ENCODE data around the gene ARID1B.

ARID1B gene

DNA sequence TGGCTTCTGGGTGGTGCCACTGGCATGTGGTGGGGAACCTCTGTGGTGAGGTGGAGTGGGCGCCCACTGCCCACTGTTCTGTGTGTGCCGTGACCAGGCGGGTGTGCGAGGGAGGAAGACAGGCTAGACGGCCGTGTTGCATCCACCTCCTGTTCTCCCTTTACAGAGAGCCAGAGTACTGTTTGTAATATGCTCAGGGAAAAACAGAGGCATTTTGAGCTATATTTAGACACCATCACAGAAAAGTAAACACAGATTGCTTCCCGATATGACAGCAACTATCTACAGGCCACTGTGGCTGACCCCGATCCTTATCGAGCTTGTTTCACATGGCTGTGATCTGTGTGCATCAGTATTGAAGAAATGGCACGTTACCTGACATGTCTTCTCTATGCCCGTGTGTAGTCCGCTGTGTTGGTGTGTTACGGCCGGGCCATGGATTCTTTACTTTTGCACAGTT lies 45.6 kb downstream of the ARID1B start:
- H3K27me3 ChIP-seq = no peaks in the 10 kb centered on the region
- no peak overlapping the region for H3K27ac ChIP-seq
- no peaks in the 10 kb centered on the region for H3K4me1 ChIP-seq (ENCODE audit: control insufficient read depth in 1 of 2, insufficient read depth in 1 of 2, low read depth in 1 of 2, low read length in 1 of 2)
- H3K9me3 ChIP-seq = no peaks in the 10 kb centered on the region
- H3K36me3 ChIP-seq = peaks cover 7% of the 10 kb centered on the region
- no peak overlapping the region for H3K4me3 ChIP-seq (ENCODE audit: low read depth in 1 of 2, low read length in 1 of 2)
- TF ChIP-seq, protein P1, sequence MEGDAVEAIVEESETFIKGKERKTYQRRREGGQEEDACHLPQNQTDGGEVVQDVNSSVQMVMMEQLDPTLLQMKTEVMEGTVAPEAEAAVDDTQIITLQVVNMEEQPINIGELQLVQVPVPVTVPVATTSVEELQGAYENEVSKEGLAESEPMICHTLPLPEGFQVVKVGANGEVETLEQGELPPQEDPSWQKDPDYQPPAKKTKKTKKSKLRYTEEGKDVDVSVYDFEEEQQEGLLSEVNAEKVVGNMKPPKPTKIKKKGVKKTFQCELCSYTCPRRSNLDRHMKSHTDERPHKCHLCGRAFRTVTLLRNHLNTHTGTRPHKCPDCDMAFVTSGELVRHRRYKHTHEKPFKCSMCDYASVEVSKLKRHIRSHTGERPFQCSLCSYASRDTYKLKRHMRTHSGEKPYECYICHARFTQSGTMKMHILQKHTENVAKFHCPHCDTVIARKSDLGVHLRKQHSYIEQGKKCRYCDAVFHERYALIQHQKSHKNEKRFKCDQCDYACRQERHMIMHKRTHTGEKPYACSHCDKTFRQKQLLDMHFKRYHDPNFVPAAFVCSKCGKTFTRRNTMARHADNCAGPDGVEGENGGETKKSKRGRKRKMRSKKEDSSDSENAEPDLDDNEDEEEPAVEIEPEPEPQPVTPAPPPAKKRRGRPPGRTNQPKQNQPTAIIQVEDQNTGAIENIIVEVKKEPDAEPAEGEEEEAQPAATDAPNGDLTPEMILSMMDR (IDR thresholded peaks at IDR 0.05) = no peak

DNA sequence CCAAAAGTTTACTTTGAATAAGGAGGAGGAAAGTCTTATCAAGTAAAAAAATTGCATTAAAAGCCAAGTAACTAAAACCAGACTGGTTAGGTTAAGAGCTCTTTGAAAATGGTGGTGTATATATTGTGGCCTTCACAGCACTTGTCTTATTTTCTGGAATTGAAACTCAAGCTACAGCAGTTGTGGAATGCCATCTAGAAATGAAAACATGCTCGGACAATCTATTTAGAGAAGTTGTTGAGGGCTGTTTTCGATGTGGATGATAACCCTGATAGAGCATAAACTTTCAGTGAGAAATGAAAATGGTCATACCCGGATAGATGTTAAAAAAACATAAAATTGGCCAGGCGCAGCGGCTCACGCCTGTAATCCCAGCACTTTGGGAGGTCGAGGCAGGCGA lies 47.0 kb downstream of the ARID1B start:
- H3K4me3 ChIP-seq (ENCODE audit: low read depth in 1 of 2, low read length in 1 of 2) = no peak overlapping the region
- no peak overlapping the region for H3K27ac ChIP-seq
- H3K4me1 ChIP-seq (ENCODE audit: control insufficient read depth in 1 of 2, insufficient read depth in 1 of 2, low read depth in 1 of 2, low read length in 1 of 2) = no peaks in the 10 kb centered on the region
- peaks cover 9% of the 10 kb centered on the region for H3K36me3 ChIP-seq
- H3K27me3 ChIP-seq = no peaks in the 10 kb centered on the region
- no peaks in the 10 kb centered on the region for H3K9me3 ChIP-seq
- TF ChIP-seq, protein P1 (IDR thresholded peaks at IDR 0.05) = no peak

DNA sequence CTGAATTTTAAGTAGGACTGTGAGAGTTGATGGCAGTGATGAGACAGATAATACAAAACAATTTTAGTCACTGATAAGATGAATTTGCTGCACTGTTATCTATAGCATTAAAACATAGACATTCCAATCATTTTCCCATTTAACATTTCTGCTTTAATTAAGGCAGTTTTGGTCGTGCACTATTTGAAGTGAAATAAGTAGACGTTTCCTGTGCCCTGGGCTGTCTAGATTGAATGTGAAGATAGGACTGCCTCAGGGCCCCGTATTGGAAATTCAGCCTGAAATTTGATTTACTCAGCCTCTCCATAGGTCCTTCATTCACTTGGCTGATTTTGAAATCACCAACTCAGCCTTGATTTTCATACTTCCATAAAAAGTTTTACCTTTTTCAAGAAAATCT lies 48.3 kb downstream of the ARID1B start:
- peaks cover 18% of the 10 kb centered on the region for H3K36me3 ChIP-seq
- TF ChIP-seq, protein P1 (IDR thresholded peaks at IDR 0.05) = no peak
- no peaks in the 10 kb centered on the region for H3K4me1 ChIP-seq (ENCODE audit: control insufficient read depth in 1 of 2, insufficient read depth in 1 of 2, low read depth in 1 of 2, low read length in 1 of 2)
- H3K27me3 ChIP-seq = no peaks in the 10 kb centered on the region
- no peak overlapping the region for H3K27ac ChIP-seq
- H3K4me3 ChIP-seq (ENCODE audit: low read depth in 1 of 2, low read length in 1 of 2) = no peak overlapping the region
- no peaks in the 10 kb centered on the region for H3K9me3 ChIP-seq

DNA sequence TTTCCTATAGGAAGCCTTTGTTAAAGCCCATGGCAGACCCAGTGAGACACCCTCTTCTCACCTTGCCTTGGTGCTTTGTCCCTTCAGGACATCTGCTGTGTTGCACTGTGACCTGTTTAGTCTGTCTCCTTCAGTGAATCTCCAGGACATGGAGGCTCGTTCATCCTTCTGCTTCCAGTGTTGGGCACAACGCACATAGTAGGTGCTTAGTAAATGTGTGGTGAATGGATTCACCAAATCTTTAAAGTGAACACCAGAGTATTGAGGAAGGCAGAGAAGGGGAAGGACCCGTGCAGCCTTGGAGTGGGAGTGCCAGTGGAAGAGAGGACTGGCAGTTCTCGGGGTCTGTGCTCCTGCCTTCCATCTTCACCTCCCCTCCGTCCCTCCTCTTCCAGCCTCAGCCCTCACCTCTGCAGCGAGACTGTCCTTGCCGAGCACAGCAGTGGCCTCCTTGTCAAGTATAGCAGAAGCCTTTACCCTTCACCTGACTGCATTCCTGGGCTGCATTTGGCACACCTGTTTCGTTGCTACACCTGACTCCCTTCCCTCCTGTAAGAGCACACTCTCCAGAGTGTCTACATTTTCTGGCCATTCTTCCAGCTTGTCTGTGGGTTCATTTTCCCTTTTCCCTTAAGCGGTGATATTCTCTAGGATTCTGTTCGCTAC lies 49.2 kb downstream of the ARID1B start:
- TF ChIP-seq, protein P1 (IDR thresholded peaks at IDR 0.05) = no peak
- Histone ChIP-seq H3K4me1 (ENCODE audit: control insufficient read depth in 1 of 2, insufficient read depth in 1 of 2, low read depth in 1 of 2, low read length in 1 of 2) (no peaks in the 10 kb centered on the region), H3K27ac (no peak overlapping the region), H3K27me3 (no peaks in the 10 kb centered on the region), H3K9me3 (no peaks in the 10 kb centered on the region), H3K4me3 (ENCODE audit: low read depth in 1 of 2, low read length in 1 of 2) (no peak overlapping the region), H3K36me3 (peaks cover 19% of the 10 kb centered on the region)

DNA sequence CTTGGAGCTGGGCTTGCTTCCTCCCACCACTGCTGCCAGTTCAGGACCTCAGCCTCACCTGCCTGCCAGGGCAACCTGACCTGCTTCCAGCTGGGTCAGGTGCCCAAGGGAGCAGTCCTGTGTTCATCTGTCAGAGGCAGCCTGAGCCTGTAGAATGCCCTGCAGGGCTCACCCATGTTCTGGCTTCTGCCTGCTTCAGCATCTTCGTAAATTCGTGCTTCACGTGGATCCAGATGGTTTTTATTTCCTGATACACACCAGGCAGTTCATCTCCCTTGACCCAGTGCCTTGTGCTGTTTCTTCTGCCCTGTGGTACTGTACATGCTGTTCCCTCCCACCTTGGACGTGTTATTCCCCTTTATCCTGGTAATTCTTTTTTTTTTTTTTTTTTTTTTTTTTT lies 50.2 kb downstream of the ARID1B start:
- TF ChIP-seq, protein P1 (IDR thresholded peaks at IDR 0.05) = no peak
- H3K36me3 ChIP-seq = peaks cover 19% of the 10 kb centered on the region
- no peaks in the 10 kb centered on the region for H3K4me1 ChIP-seq (ENCODE audit: control insufficient read depth in 1 of 2, insufficient read depth in 1 of 2, low read depth in 1 of 2, low read length in 1 of 2)
- H3K4me3 ChIP-seq (ENCODE audit: low read depth in 1 of 2, low read length in 1 of 2) = no peak overlapping the region
- H3K9me3 ChIP-seq = no peaks in the 10 kb centered on the region
- H3K27me3 ChIP-seq = no peaks in the 10 kb centered on the region
- no peak overlapping the region for H3K27ac ChIP-seq

Data from neutrophil (primary cell).